ENCODE results near the gene C16orf74. TPM values are rescaled to one million over a fixed set of nuclear protein-coding genes. Genes with fewer than 3 reads are reported as not detected.

C16orf74 gene
- total and polyA plus RNA-seq, 11 donors = 0.53 to 4.1 (median 1.6) TPM

- ATAC-seq (peak; percentile 70 to 84 (median 72)), DNase-seq (peak in 4 of 5 donors; percentile 33 to 59 (median 56))
- Histone ChIP-seq H3K4me1 (peaks cover 0 to 11% (median 0%) of the 10 kb centered on the region in 12 donors), H3K27ac (peak overlapping the region in 1 of 12 donors; percentile 7), H3K9me3 (no peaks in the 10 kb centered on the region), H3K27me3 (no peaks in the 10 kb centered on the region), H3K36me3 (peaks cover 0 to 80% (median 60%) of the 10 kb centered on the region in 9 donors), H3K4me3 (no peak overlapping the region)
- WGBS, 4 donors = 55 to 71% (median 65%) methylated on average over 16 of the region's 16 CpGs
- intact Hi-C loops (cut with DNase I) = no loop called here
- TF ChIP-seq POLR2A (IDR thresholded peaks at IDR 0.05) = no peak
- no peak for TF ChIP-seq CTCF (IDR thresholded peaks at IDR 0.05)
Measured at GRCh38 chr16:85781695-85782370, 30.9 kb upstream of the C16orf74 start.

GRCh38 chr16:85781156-85781555 is 30.3 kb upstream of the C16orf74 start:
- H3K9me3 ChIP-seq = no peaks in the 10 kb centered on the region
- peaks cover 0 to 80% (median 57%) of the 10 kb centered on the region in 9 donors for H3K36me3 ChIP-seq
- ATAC-seq = no peak

GRCh38 chr16:85780281-85780680 is 29.4 kb upstream of the C16orf74 start:
- H3K9me3 ChIP-seq = no peaks in the 10 kb centered on the region
- peaks cover 0 to 11% (median 0%) of the 10 kb centered on the region in 12 donors for H3K4me1 ChIP-seq
- WGBS, 4 donors = 89 to 94% (median 92%) methylated on average over 26 of the region's 26 CpGs
- intact Hi-C loops (cut with DNase I) = no loop called here
- DNase-seq = no peak
- no peaks in the 10 kb centered on the region for H3K27me3 ChIP-seq
- H3K36me3 ChIP-seq = peaks cover 0 to 77% (median 55%) of the 10 kb centered on the region in 9 donors
- ATAC-seq = no peak
- no peak for TF ChIP-seq POLR2A (IDR thresholded peaks at IDR 0.05)
- TF ChIP-seq CTCF (IDR thresholded peaks at IDR 0.05) = no peak
- H3K27ac ChIP-seq = no peak overlapping the region
- no peak overlapping the region for H3K4me3 ChIP-seq

More at GRCh38 chr16:85781156-85781555, 30.3 kb upstream of the C16orf74 start:
- no peak for DNase-seq
- Histone ChIP-seq H3K4me3 (no peak overlapping the region), H3K4me1 (peaks cover 0 to 11% (median 0%) of the 10 kb centered on the region in 12 donors), H3K27me3 (no peaks in the 10 kb centered on the region), H3K27ac (no peak overlapping the region)
- intact Hi-C loops (cut with DNase I) = no loop called here
- no peak for TF ChIP-seq POLR2A (IDR thresholded peaks at IDR 0.05)
- TF ChIP-seq CTCF (IDR thresholded peaks at IDR 0.05) = no peak
- 85 to 92% (median 89%) methylated on average over 10 of the region's 10 CpGs for WGBS, 4 donors

GRCh38 chr16:85778873-85779272 is 28.0 kb upstream of the C16orf74 start:
- peak overlapping the region in 2 of 12 donors; percentile 29 to 42 for H3K27ac ChIP-seq
- no peak overlapping the region for H3K4me3 ChIP-seq
- DNase-seq = no peak
- 64 to 78% (median 69%) methylated on average over 12 of the region's 12 CpGs for WGBS, 4 donors
- peak in 1 of 4 donors; percentile 69 for ATAC-seq
- H3K9me3 ChIP-seq = no peaks in the 10 kb centered on the region
- H3K4me1 ChIP-seq = peaks cover 0 to 11% (median 0%) of the 10 kb centered on the region in 12 donors
- TF ChIP-seq CTCF (IDR thresholded peaks at IDR 0.05) (no peak), POLR2A (IDR thresholded peaks at IDR 0.05) (no peak)
- intact Hi-C loops (cut with DNase I) = no loop called here
- H3K36me3 ChIP-seq = peaks cover 0 to 75% (median 50%) of the 10 kb centered on the region in 9 donors
- no peaks in the 10 kb centered on the region for H3K27me3 ChIP-seq
